SU-DHL-6 (cell line): ENCODE data around the gene DGKB.

ENCODE experiments used
- H2AFZ ChIP-seq: fragments of 200-600 bp; sonication (generic); 2 replicates; pipeline ENCODE4 v1.6.1; 2014; ENCODE audit warnings: low read depth, mild to moderate bottlenecking, moderate library complexity, mixed read lengths, antibody characterized with exemption, low read length; ENCODE audit not compliant: severe bottlenecking
- H3F3A ChIP-seq: fragments of 200-600 bp; shearing (Covaris generic); 2 replicates; pipeline ENCODE4 v1.6.0; 2016; ENCODE audit warnings: antibody characterized with exemption, mild to moderate bottlenecking; ENCODE audit not compliant: insufficient read depth
- H3K27ac ChIP-seq: fragments of 200-600 bp; sonication (generic); 2 replicates; pipeline ENCODE4 v1.5.1; 2016; ENCODE audit warnings: low read depth, mild to moderate bottlenecking, low read length, moderate library complexity, mixed read lengths
- H3K27me3 ChIP-seq: fragments of 200-600 bp; sonication (generic), shearing (Covaris generic); 2 replicates; pipeline ENCODE4 v1.6.0; 2014; ENCODE audit warnings: mild to moderate bottlenecking, low read length
- H3K36me3 ChIP-seq: fragments of 200-600 bp; sonication (generic); 2 replicates; pipeline ENCODE4 v1.6.1; 2014; ENCODE audit warnings: mild to moderate bottlenecking, low read length, mixed read lengths
- H3K4me2 ChIP-seq: fragments of 300-600, 200-600 bp; shearing (Covaris generic), sonication (generic); 2 replicates; pipeline ENCODE4 v1.6.0; 2014; ENCODE audit warnings: low read length, low read depth, mild to moderate bottlenecking; ENCODE audit not compliant: poor library complexity, severe bottlenecking
- H3K4me3 ChIP-seq: fragments of 200-600 bp; sonication (generic); 2 replicates; pipeline ENCODE4 v1.5.1; 2014; ENCODE audit warnings: antibody characterized with exemption, low read length, mild to moderate bottlenecking, mixed read lengths; ENCODE audit not compliant: insufficient read depth, poor library complexity, severe bottlenecking
- H3K79me2 ChIP-seq: fragments of 200-600 bp; sonication (generic); 2 replicates; pipeline ENCODE4 v1.6.1; 2014; ENCODE audit warnings: mild to moderate bottlenecking, low read length, moderate library complexity; ENCODE audit not compliant: insufficient read depth
- H3K9ac ChIP-seq: fragments of 200-600 bp; sonication (generic); 2 replicates; pipeline ENCODE4 v1.7.0; 2014; ENCODE audit warnings: mild to moderate bottlenecking, low read length
- H3K9me2 ChIP-seq: fragments of 200-600 bp; sonication (generic); replicated peaks from 2 replicates; pipeline ENCODE4 v1.6.1; 2014; ENCODE audit warnings: low read length; ENCODE audit not compliant: insufficient read depth
- H3K9me3 ChIP-seq: fragments of 200-600 bp; sonication (generic); 2 replicates; pipeline ENCODE4 v1.6.1; 2014; ENCODE audit warnings: low read length, mixed read lengths; ENCODE audit not compliant: insufficient read depth
- H4K20me1 ChIP-seq: fragments of 200-600 bp; sonication (generic); 2 replicates; pipeline ENCODE4 v1.6.1; 2014; ENCODE audit warnings: low read depth, mild to moderate bottlenecking, antibody characterized with exemption, low read length, moderate library complexity, mixed read lengths
- CTCF ChIP-seq: fragments of 200-600 bp; sonication (generic); IDR thresholded peaks from one replicate; pipeline ENCODE4 v1.5.1; 2017; ENCODE audit warnings: antibody characterized with exemption, mild to moderate bottlenecking, low read length, moderate library complexity; ENCODE audit not compliant: insufficient read depth, poor library complexity, severe bottlenecking
- EZH2phosphoT487 ChIP-seq: fragments of 200-600 bp; sonication (generic), shearing (Covaris generic); conservative IDR thresholded peaks from 2 replicates; pipeline ENCODE4 v1.6.1; 2018; ENCODE audit warnings: mild to moderate bottlenecking, antibody characterized with exemption, low read length, moderate library complexity, mixed read lengths

The DGKB gene

GRCh38 chr7:14858866-14859265 is 43.7 kb downstream of the DGKB start:
- H3K79me2 ChIP-seq, result no peaks in the 10 kb centered on the region
- H3K27me3 ChIP-seq, result no peaks in the 10 kb centered on the region
- no peak overlapping the region for H3K9ac ChIP-seq
- H3K36me3 ChIP-seq, result no peaks in the 10 kb centered on the region
- no peak overlapping the region for H3K4me2 ChIP-seq
- no peaks in the 10 kb centered on the region for H3F3A ChIP-seq
- no peak overlapping the region for H2AFZ ChIP-seq
- no peaks in the 10 kb centered on the region for H3K9me3 ChIP-seq
- H3K27ac ChIP-seq, result no peak overlapping the region
- no peak for TF ChIP-seq EZH2phosphoT487
- no peak for TF ChIP-seq CTCF
- no peak overlapping the region for H3K4me3 ChIP-seq
- no peaks in the 10 kb centered on the region for H3K9me2 ChIP-seq
- H4K20me1 ChIP-seq, result no peaks in the 10 kb centered on the region

- H3K36me3 ChIP-seq, result no peaks in the 10 kb centered on the region
- H3K9me3 ChIP-seq, result no peaks in the 10 kb centered on the region
- H3K79me2 ChIP-seq, result no peaks in the 10 kb centered on the region
- no peaks in the 10 kb centered on the region for H4K20me1 ChIP-seq
- H3K4me3 ChIP-seq, result no peak overlapping the region
- no peak overlapping the region for H3K9ac ChIP-seq
- H3K9me2 ChIP-seq, result no peaks in the 10 kb centered on the region
- TF ChIP-seq EZH2phosphoT487 (no peak), CTCF (no peak)
- H3F3A ChIP-seq, result no peaks in the 10 kb centered on the region
- H3K27me3 ChIP-seq, result no peaks in the 10 kb centered on the region
- H3K27ac ChIP-seq, result no peak overlapping the region
- no peak overlapping the region for H3K4me2 ChIP-seq
- no peak overlapping the region for H2AFZ ChIP-seq
Measured at GRCh38 chr7:14858410-14858809, 44.1 kb downstream of the DGKB start.

DNA sequence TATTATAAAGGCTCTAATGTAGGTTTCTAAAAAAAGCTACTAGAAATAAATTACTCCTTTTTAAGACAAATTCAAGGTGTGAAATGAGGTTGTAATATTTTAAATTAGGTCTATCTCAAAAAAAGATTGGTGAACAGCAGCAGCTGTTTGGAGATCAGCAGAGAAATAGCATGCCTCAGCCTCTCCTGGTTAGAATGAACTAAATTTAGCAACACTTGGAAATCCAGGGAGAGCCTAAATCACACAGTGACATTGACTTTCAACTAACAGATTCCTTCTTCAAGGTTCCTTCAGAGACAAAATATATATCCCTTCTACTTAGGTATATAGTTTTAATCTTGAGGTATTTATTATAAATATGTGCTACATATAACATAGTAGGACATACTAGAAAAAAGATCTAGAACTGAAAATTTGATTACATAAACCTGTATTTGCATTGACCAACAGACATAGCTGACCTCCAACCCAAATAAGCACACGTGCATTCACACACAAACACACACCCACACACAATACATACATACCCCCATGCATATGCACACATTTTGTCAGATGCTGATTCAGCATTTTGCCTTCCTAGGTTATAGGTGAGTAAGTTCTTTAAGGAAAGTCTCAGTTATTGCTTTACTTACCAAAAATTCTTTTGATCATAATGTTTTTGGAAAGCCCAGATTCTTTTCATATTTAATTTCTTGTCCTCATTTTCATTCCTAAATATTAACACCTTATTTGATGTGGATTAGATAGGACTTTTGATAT is 47.3 kb downstream of the DGKB start:
- H3K27ac ChIP-seq, result no peak overlapping the region
- no peaks in the 10 kb centered on the region for H3K36me3 ChIP-seq
- H3F3A ChIP-seq, result no peaks in the 10 kb centered on the region
- no peaks in the 10 kb centered on the region for H3K27me3 ChIP-seq
- H3K9me3 ChIP-seq, result no peaks in the 10 kb centered on the region
- TF ChIP-seq EZH2phosphoT487 (no peak), CTCF (no peak)
- no peaks in the 10 kb centered on the region for H4K20me1 ChIP-seq
- no peaks in the 10 kb centered on the region for H3K79me2 ChIP-seq
- no peaks in the 10 kb centered on the region for H3K9me2 ChIP-seq
- no peak overlapping the region for H3K4me2 ChIP-seq
- H2AFZ ChIP-seq, result no peak overlapping the region
- no peak overlapping the region for H3K9ac ChIP-seq
- no peak overlapping the region for H3K4me3 ChIP-seq
